GM23338 (cell line): ENCODE measurements around the gene STOX2.

Experiments used
- CREB1 ChIP-seq: fragments of 250-450 bp; sonication (Bioruptor Pico); IDR thresholded peaks from 2 replicates; pipeline ENCODE4 v1.5.0; 2020; ENCODE audit warnings: low read depth, mild to moderate bottlenecking, moderate library complexity
- EZH2 ChIP-seq: fragments of 200-600 bp; sonication (generic); IDR thresholded peaks from one replicate; pipeline ENCODE4 v1.8.0; 2017; ENCODE audit warnings: antibody characterized with exemption, mild to moderate bottlenecking, low read depth; ENCODE audit not compliant: unreplicated experiment
- EZH2phosphoT487 ChIP-seq: fragments of 200-600 bp; sonication (generic); IDR thresholded peaks from one replicate; pipeline ENCODE4 v1.8.1; 2018; ENCODE audit warnings: antibody characterized with exemption; ENCODE audit not compliant: unreplicated experiment
- JUNB ChIP-seq: IDR thresholded peaks from one replicate; pipeline ENCODE4 v1.6.1; 2016; ENCODE audit warnings: antibody characterized with exemption; ENCODE audit not compliant: unreplicated experiment
- POLR2AphosphoS5 ChIP-seq: IDR thresholded peaks from 2 replicates; pipeline ENCODE4 v1.6.1; 2016; ENCODE audit warnings: antibody characterized with exemption, low read depth
- ZNF114 ChIP-seq: fragments of 250-450 bp; sonication (Bioruptor Pico); IDR thresholded peaks from 2 replicates; pipeline ENCODE4 v1.5.0; 2020; ENCODE audit warnings: mild to moderate bottlenecking, moderate library complexity
- ZNF331 ChIP-seq: fragments of 250-450 bp; sonication (Bioruptor Pico); IDR thresholded peaks from 2 replicates; pipeline ENCODE4 v1.5.0; 2020; ENCODE audit warnings: low read depth, mild to moderate bottlenecking, moderate library complexity
- TF ChIP-seq, protein P1 (sequence below), 2 experiments: fragments of 200-600 bp in 1 of 2; sonication (generic) in 1 of 2; conservative IDR thresholded peaks; 2 replicates each; pipeline versions ENCODE4 v1.5.1 to v1.6.1; 2016 to 2017; ENCODE audit warnings: antibody characterized with exemption in 2 of 2, low read depth in 2 of 2, mild to moderate bottlenecking in 2 of 2, moderate library complexity in 1 of 2
- TF ChIP-seq, protein P2 (sequence below): IDR thresholded peaks from one replicate; pipeline ENCODE4 v1.6.1; 2018; ENCODE audit warnings: antibody characterized with exemption; ENCODE audit not compliant: unreplicated experiment
- TF ChIP-seq, protein P3 (sequence below): IDR thresholded peaks from 2 replicates; pipeline ENCODE4 v1.6.1; 2016; ENCODE audit warnings: antibody characterized with exemption
- TF ChIP-seq, protein P4 (sequence below): fragments of 250-450 bp; sonication (Bioruptor Pico); IDR thresholded peaks from 2 replicates; pipeline ENCODE4 v1.5.0; 2020; ENCODE audit warnings: mild to moderate bottlenecking, moderate library complexity

DNA sequence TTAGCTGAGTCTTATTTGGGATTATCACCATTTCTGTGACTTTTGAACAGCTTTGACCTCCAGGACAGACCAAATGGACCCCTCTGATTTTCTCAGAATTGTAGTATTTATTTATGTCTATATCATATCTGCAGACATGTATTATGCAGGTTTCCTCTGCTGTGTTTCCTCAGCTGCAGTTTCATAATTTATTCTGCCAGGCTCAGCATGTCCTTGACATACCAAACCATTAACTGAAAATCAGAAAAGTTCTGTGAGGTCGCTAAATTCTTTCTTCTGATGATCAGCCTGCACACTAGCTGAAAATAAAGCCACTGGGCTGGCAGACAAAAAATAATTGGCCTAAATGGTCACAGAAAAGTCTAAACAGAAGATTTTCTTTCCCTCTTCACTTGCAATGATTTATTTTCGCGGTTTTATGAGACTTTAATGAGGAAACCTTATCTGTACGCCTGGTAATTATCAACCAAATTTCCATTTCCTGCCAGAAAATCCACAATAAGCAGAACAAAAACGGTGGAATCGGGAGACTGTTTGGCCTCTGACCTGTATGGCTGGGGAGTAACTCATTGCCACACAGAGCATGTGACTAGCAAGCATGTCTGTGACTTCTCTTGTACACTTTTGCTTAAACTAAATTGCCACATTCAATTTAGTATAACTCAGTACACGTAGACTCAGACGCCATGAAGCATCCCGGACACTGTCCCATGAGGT lies 161.6 kb downstream of the STOX2 start:
- TF ChIP-seq, protein P1, sequence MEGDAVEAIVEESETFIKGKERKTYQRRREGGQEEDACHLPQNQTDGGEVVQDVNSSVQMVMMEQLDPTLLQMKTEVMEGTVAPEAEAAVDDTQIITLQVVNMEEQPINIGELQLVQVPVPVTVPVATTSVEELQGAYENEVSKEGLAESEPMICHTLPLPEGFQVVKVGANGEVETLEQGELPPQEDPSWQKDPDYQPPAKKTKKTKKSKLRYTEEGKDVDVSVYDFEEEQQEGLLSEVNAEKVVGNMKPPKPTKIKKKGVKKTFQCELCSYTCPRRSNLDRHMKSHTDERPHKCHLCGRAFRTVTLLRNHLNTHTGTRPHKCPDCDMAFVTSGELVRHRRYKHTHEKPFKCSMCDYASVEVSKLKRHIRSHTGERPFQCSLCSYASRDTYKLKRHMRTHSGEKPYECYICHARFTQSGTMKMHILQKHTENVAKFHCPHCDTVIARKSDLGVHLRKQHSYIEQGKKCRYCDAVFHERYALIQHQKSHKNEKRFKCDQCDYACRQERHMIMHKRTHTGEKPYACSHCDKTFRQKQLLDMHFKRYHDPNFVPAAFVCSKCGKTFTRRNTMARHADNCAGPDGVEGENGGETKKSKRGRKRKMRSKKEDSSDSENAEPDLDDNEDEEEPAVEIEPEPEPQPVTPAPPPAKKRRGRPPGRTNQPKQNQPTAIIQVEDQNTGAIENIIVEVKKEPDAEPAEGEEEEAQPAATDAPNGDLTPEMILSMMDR (conservative IDR thresholded peaks at IDR 0.05; ENCODE audit: low read depth in 2 of 2): no peak
- TF ChIP-seq POLR2AphosphoS5: no peak
- TF ChIP-seq, protein P2, sequence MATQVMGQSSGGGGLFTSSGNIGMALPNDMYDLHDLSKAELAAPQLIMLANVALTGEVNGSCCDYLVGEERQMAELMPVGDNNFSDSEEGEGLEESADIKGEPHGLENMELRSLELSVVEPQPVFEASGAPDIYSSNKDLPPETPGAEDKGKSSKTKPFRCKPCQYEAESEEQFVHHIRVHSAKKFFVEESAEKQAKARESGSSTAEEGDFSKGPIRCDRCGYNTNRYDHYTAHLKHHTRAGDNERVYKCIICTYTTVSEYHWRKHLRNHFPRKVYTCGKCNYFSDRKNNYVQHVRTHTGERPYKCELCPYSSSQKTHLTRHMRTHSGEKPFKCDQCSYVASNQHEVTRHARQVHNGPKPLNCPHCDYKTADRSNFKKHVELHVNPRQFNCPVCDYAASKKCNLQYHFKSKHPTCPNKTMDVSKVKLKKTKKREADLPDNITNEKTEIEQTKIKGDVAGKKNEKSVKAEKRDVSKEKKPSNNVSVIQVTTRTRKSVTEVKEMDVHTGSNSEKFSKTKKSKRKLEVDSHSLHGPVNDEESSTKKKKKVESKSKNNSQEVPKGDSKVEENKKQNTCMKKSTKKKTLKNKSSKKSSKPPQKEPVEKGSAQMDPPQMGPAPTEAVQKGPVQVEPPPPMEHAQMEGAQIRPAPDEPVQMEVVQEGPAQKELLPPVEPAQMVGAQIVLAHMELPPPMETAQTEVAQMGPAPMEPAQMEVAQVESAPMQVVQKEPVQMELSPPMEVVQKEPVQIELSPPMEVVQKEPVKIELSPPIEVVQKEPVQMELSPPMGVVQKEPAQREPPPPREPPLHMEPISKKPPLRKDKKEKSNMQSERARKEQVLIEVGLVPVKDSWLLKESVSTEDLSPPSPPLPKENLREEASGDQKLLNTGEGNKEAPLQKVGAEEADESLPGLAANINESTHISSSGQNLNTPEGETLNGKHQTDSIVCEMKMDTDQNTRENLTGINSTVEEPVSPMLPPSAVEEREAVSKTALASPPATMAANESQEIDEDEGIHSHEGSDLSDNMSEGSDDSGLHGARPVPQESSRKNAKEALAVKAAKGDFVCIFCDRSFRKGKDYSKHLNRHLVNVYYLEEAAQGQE: no peak
- no peak for TF ChIP-seq EZH2phosphoT487
- no peak for TF ChIP-seq ZNF331 (CRISPR knock-in tag)
- TF ChIP-seq, protein P3, sequence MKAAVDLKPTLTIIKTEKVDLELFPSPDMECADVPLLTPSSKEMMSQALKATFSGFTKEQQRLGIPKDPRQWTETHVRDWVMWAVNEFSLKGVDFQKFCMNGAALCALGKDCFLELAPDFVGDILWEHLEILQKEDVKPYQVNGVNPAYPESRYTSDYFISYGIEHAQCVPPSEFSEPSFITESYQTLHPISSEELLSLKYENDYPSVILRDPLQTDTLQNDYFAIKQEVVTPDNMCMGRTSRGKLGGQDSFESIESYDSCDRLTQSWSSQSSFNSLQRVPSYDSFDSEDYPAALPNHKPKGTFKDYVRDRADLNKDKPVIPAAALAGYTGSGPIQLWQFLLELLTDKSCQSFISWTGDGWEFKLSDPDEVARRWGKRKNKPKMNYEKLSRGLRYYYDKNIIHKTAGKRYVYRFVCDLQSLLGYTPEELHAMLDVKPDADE: no peak
- TF ChIP-seq EZH2: no peak
- TF ChIP-seq, protein P4, sequence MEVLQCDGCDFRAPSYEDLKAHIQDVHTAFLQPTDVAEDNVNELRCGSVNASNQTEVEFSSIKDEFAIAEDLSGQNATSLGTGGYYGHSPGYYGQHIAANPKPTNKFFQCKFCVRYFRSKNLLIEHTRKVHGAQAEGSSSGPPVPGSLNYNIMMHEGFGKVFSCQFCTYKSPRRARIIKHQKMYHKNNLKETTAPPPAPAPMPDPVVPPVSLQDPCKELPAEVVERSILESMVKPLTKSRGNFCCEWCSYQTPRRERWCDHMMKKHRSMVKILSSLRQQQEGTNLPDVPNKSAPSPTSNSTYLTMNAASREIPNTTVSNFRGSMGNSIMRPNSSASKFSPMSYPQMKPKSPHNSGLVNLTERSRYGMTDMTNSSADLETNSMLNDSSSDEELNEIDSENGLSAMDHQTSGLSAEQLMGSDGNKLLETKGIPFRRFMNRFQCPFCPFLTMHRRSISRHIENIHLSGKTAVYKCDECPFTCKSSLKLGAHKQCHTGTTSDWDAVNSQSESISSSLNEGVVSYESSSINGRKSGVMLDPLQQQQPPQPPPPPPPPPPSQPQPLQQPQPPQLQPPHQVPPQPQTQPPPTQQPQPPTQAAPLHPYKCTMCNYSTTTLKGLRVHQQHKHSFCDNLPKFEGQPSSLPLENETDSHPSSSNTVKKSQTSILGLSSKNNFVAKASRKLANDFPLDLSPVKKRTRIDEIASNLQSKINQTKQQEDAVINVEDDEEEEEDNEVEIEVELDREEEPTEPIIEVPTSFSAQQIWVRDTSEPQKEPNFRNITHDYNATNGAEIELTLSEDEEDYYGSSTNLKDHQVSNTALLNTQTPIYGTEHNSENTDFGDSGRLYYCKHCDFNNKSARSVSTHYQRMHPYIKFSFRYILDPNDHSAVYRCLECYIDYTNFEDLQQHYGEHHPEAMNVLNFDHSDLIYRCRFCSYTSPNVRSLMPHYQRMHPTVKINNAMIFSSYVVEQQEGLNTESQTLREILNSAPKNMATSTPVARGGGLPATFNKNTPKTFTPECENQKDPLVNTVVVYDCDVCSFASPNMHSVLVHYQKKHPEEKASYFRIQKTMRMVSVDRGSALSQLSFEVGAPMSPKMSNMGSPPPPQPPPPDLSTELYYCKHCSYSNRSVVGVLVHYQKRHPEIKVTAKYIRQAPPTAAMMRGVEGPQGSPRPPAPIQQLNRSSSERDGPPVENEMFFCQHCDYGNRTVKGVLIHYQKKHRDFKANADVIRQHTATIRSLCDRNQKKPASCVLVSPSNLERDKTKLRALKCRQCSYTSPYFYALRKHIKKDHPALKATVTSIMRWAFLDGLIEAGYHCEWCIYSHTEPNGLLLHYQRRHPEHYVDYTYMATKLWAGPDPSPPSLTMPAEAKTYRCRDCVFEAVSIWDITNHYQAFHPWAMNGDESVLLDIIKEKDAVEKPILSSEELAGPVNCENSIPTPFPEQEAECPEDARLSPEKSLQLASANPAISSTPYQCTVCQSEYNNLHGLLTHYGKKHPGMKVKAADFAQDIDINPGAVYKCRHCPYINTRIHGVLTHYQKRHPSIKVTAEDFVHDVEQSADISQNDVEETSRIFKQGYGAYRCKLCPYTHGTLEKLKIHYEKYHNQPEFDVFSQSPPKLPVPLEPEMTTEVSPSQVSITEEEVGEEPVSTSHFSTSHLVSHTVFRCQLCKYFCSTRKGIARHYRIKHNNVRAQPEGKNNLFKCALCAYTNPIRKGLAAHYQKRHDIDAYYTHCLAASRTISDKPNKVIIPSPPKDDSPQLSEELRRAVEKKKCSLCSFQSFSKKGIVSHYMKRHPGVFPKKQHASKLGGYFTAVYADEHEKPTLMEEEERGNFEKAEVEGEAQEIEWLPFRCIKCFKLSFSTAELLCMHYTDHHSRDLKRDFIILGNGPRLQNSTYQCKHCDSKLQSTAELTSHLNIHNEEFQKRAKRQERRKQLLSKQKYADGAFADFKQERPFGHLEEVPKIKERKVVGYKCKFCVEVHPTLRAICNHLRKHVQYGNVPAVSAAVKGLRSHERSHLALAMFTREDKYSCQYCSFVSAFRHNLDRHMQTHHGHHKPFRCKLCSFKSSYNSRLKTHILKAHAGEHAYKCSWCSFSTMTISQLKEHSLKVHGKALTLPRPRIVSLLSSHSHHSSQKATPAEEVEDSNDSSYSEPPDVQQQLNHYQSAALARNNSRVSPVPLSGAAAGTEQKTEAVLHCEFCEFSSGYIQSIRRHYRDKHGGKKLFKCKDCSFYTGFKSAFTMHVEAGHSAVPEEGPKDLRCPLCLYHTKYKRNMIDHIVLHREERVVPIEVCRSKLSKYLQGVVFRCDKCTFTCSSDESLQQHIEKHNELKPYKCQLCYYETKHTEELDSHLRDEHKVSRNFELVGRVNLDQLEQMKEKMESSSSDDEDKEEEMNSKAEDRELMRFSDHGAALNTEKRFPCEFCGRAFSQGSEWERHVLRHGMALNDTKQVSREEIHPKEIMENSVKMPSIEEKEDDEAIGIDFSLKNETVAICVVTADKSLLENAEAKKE (CRISPR knock-in tag): no peak
- no peak for TF ChIP-seq ZNF114 (CRISPR knock-in tag)
- no peak for TF ChIP-seq CREB1 (CRISPR knock-in tag)
- TF ChIP-seq JUNB: no peak
